B cell (primary cell): ENCODE measurements around the gene ZNF407. TPM values are rescaled to one million over a fixed set of nuclear protein-coding genes. Genes with fewer than 3 reads are reported as not detected.

ENCODE experiments used
- ATAC-seq: fragments of 200-7000 bp; cut with Tn5 transposase; one replicate; pipeline ENCODE4 v1.10.0; 2021; ENCODE audit warnings: low read depth, mild to moderate bottlenecking, moderate number of reproducible peaks, moderate library complexity
- CTCF ChIA-PET: fragments of 350-600 bp; sonication (Branson Sonifier 250); formaldehyde crosslinking; loops from one replicate; lab custom pipeline; 2021; ENCODE audit warnings: antibody characterized with exemption, inconsistent platforms; lab: Charles Lee
- POLR2A ChIA-PET: fragments of 350-600 bp; sonication (Branson Sonifier 250); formaldehyde crosslinking; loops from one replicate; lab custom pipeline; 2021; ENCODE audit warnings: antibody characterized with exemption; lab: Charles Lee
- DNase-seq: peaks from one replicate; pipeline ENCODE4 v3.0.0; 2013
- H2AFZ ChIP-seq: 2 replicates; pipeline ENCODE4 v1.6.1; 2012; ENCODE audit warnings: mild to moderate bottlenecking, low read depth, low read length; ENCODE audit not compliant: insufficient read depth, poor library complexity, severe bottlenecking
- H3K27ac ChIP-seq, 2 donors: 1 replicate in 1 of 2; 2 replicates in 1 of 2; pipeline ENCODE4 v1.5.1; 2012 to 2013; ENCODE audit warnings: low read length in 2 of 2, mild to moderate bottlenecking in 2 of 2, moderate library complexity in 1 of 2
- H3K27me3 ChIP-seq, 4 experiments: fragments of 200-600 bp in 1 of 4; sonication (generic) in 1 of 4; replicated peaks in 1 of 4; 1 replicate in 2 of 4; 2 replicates in 2 of 4; pipeline versions ENCODE4 v1.6.1 to v1.7.0; 2013 to 2016; ENCODE audit warnings: low read length in 3 of 4, mild to moderate bottlenecking in 2 of 4, mixed read lengths in 1 of 4, moderate library complexity in 1 of 4; ENCODE audit not compliant: insufficient read depth in 4 of 4, control insufficient read depth in 3 of 4; ENCODE audit errors: control extremely low read depth in 1 of 4
- H3K36me3 ChIP-seq, 2 experiments: replicated peaks in 1 of 2; 1 replicate in 1 of 2; 2 replicates in 1 of 2; pipeline versions ENCODE4 v1.6.1 to v1.7.1; 2013; ENCODE audit warnings: low read length in 1 of 2; ENCODE audit not compliant: insufficient read depth in 2 of 2, control insufficient read depth in 1 of 2; ENCODE audit errors: control extremely low read depth in 1 of 2, extremely low read depth in 1 of 2
- H3K4me1 ChIP-seq, 2 donors: fragments of 200-600 bp in 1 of 2; sonication (generic) in 1 of 2; 1 replicate in 1 of 2; 2 replicates in 1 of 2; pipeline versions ENCODE4 v1.5.1 to v1.6.1; 2013 to 2017; ENCODE audit warnings: low read length in 2 of 2; ENCODE audit not compliant: control insufficient read depth in 2 of 2, insufficient read depth in 2 of 2
- H3K4me2 ChIP-seq: replicated peaks from 2 replicates; pipeline ENCODE3; 2012; ENCODE audit warnings: mild to moderate bottlenecking, low read depth, low read length; ENCODE audit not compliant: poor library complexity, severe bottlenecking
- H3K4me3 ChIP-seq, 5 experiments: fragments of 200-600 bp in 1 of 5; sonication (generic) in 1 of 5; 1 replicate in 3 of 5; 2 replicates in 2 of 5; pipeline versions ENCODE4 v1.5.1 to v1.7.0; 2011 to 2016; ENCODE audit warnings: low read length in 4 of 5, mild to moderate bottlenecking in 4 of 5, low read depth in 2 of 5, control low read depth in 1 of 5, moderate library complexity in 1 of 5; ENCODE audit not compliant: insufficient read depth in 1 of 5; ENCODE audit errors: control extremely low read depth in 1 of 5, extremely low read depth in 1 of 5
- H3K79me2 ChIP-seq: fragments of 200-600 bp; sonication (generic); one replicate; pipeline ENCODE4 v1.6.0; 2016; ENCODE audit warnings: low read length; ENCODE audit not compliant: control insufficient read depth, insufficient read depth
- H3K9ac ChIP-seq: fragments of 200-600 bp; sonication (generic); 2 replicates; pipeline ENCODE4 v1.6.1; 2017; ENCODE audit warnings: mild to moderate bottlenecking, low read length, moderate library complexity
- H3K9me3 ChIP-seq, 3 donors: one replicate each; pipeline versions ENCODE4 v1.6.1 to v1.7.1; 2013; ENCODE audit warnings: low read length in 2 of 3; ENCODE audit not compliant: control insufficient read depth in 2 of 3, insufficient read depth in 1 of 3; ENCODE audit errors: control extremely low read depth in 1 of 3
- H4K20me1 ChIP-seq: 2 replicates; pipeline ENCODE4 v1.6.0; 2012; ENCODE audit warnings: mild to moderate bottlenecking, low read length; ENCODE audit not compliant: insufficient read depth, control insufficient read depth, poor library complexity, severe bottlenecking
- H3K27ac Mint-ChIP-seq: one replicate; pipeline ENCODE4 v1.8.0; 2021; ENCODE audit warnings: mixed read lengths
- H3K27me3 Mint-ChIP-seq: one replicate; pipeline ENCODE4 v1.8.0; 2021; ENCODE audit warnings: mixed read lengths
- H3K4me1 Mint-ChIP-seq: one replicate; pipeline ENCODE4 v1.8.0; 2021; ENCODE audit warnings: mixed read lengths
- H3K4me3 Mint-ChIP-seq: one replicate; pipeline ENCODE4 v1.8.0; 2021; ENCODE audit warnings: mixed read lengths
- H3K9me3 Mint-ChIP-seq: one replicate; pipeline ENCODE4 v1.8.0; 2022; ENCODE audit warnings: mixed read lengths; ENCODE audit not compliant: insufficient read depth
- CTCF ChIP-seq: fragments of 200-600 bp; IDR thresholded peaks from one replicate; pipeline ENCODE4 v1.8.0; 2022; ENCODE audit warnings: antibody characterized with exemption, mild to moderate bottlenecking
- EZH2 ChIP-seq: IDR thresholded peaks from 2 replicates; pipeline ENCODE4 v1.6.1; 2012; ENCODE audit warnings: borderline replicate concordance, low read depth, mild to moderate bottlenecking, moderate library complexity, low read length; ENCODE audit not compliant: insufficient read depth, poor library complexity, severe bottlenecking
- WGBS: methylation state at CpG from one replicate; pipeline ENCODE4 v1.1.5; 2013; ENCODE audit warnings: missing lambda C conversion rate; ENCODE audit not compliant: insufficient coverage; 5-methylcytosine and 5-hydroxymethylcytosine counted together
- intact Hi-C: fragments of 100-400 bp; cut with micrococcal nuclease; formaldehyde crosslinking; loops from one replicate; pipeline ENCODE4 v1.10.0; 2022
- polyA plus RNA-seq: library from polyadenylated mRNA; depleted of rRNA; stranded (reverse); fragments of >200 nt; gene quantifications from 2 replicates; pipeline ENCODE4 v1.2.3, GENCODE V29; 2012
- total RNA-seq, 2 donors: library from RNA; stranded (reverse); fragments of 120-200 nt in 1 of 2; gene quantifications; 1 replicate in 1 of 2; 2 replicates in 1 of 2; pipeline versions ENCODE4 v1.2.3 to v1.2.4, GENCODE V29; 2013 to 2022

The ZNF407 gene
- total and polyA plus RNA-seq, 2 donors (not counting 1 experiment from before 2014, with no cell fraction given) = 4.5 to 37.1 TPM

GRCh38 chr18:74901362-74902146 is 303.9 kb downstream of the ZNF407 start:
- CTCF ChIA-PET = interaction anchor here (0.6 kb wide), 1 partner anchor 61 kb away, joined by 3 read pairs; no protein-coding TSS in a partner anchor
- Histone ChIP-seq H3K79me2 (no peaks in the 10 kb centered on the region), H4K20me1 (no peaks in the 10 kb centered on the region), H3K27me3 (no peaks in the 10 kb centered on the region), H3K9ac (no peak overlapping the region), H3K4me2 (no peak overlapping the region), H2AFZ (no peak overlapping the region), H3K4me3 (no peak overlapping the region), H3K36me3 (no peaks in the 10 kb centered on the region), H3K4me1 (no peaks in the 10 kb centered on the region), H3K27ac (no peak overlapping the region), H3K9me3 (no peaks in the 10 kb centered on the region)
- no peaks in the 10 kb centered on the region for H3K27me3 Mint-ChIP-seq
- TF ChIP-seq CTCF (no peak), EZH2 (no peak)
- intact Hi-C loops = no loop called here
- ATAC-seq (no peak), DNase-seq (no peak)
- H3K27ac Mint-ChIP-seq = no peak overlapping the region
- POLR2A ChIA-PET = no interaction called here
- WGBS = no CpG with 5 or more reads among the region's 4 CpGs
- no peak overlapping the region for H3K4me3 Mint-ChIP-seq
- H3K4me1 Mint-ChIP-seq = no peaks in the 10 kb centered on the region
- no peaks in the 10 kb centered on the region for H3K9me3 Mint-ChIP-seq

GRCh38 chr18:74902147-74902455 is 304.4 kb downstream of the ZNF407 start:
- no peak overlapping the region for H3K9ac ChIP-seq
- no peaks in the 10 kb centered on the region for H4K20me1 ChIP-seq
- no peak overlapping the region for H2AFZ ChIP-seq
- no peaks in the 10 kb centered on the region for H3K4me1 ChIP-seq
- 100% methylated on average over 4 of the region's 13 CpGs for WGBS
- no peak overlapping the region for H3K27ac ChIP-seq
- ATAC-seq (no peak), DNase-seq (no peak)
- H3K4me2 ChIP-seq = no peak overlapping the region
- H3K4me3 ChIP-seq = no peak overlapping the region
- no peaks in the 10 kb centered on the region for H3K79me2 ChIP-seq
- ChIA-PET CTCF (interaction anchor here (0.6 kb wide), 1 partner anchor 61 kb away, joined by 3 read pairs; no protein-coding TSS in a partner anchor), POLR2A (no interaction called here)
- H3K27me3 ChIP-seq = no peaks in the 10 kb centered on the region
- Mint-ChIP-seq H3K9me3 (no peaks in the 10 kb centered on the region), H3K4me3 (no peak overlapping the region), H3K4me1 (no peaks in the 10 kb centered on the region), H3K27ac (no peak overlapping the region), H3K27me3 (no peaks in the 10 kb centered on the region)
- intact Hi-C loops = no loop called here
- H3K9me3 ChIP-seq = no peaks in the 10 kb centered on the region
- H3K36me3 ChIP-seq = no peaks in the 10 kb centered on the region
- TF ChIP-seq CTCF (no peak), EZH2 (no peak)
